ENCODE data around the gene GARS1. TPM values are rescaled to one million over a fixed set of nuclear protein-coding genes. Genes with fewer than 3 reads are reported as not detected.

The GARS1 gene
- polyA plus RNA-seq, 1 donor from 2014 or later: 99.1 TPM

GRCh38 chr7:30572212-30572841 lies 22.4 kb upstream of the GARS1 start:
- Histone ChIP-seq H3K27me3 (ENCODE audit: insufficient read depth, low read depth, low read length) (no peaks in the 10 kb centered on the region), H4K20me1 (ENCODE audit: insufficient read depth) (no peaks in the 10 kb centered on the region), H3K79me2 (replicated peaks; ENCODE audit: insufficient read depth, low read length) (no peaks in the 10 kb centered on the region), H2AFZ (ENCODE audit: low read depth, low read length) (no peak overlapping the region), H3K9me2 (ENCODE audit: insufficient read depth, low read length) (no peaks in the 10 kb centered on the region), H3K4me3 (ENCODE audit: low read length) (no peak overlapping the region), H3K27ac (ENCODE audit: low read length) (no peak overlapping the region), H3F3A (ENCODE audit: insufficient read depth, low read length, poor library complexity, severe bottlenecking) (no peaks in the 10 kb centered on the region), H3K4me2 (ENCODE audit: low read length) (no peak overlapping the region), H3K9me3 (ENCODE audit: low read length) (no peaks in the 10 kb centered on the region), H3K9ac (ENCODE audit: low read length) (no peak overlapping the region), H3K36me3 (ENCODE audit: insufficient read depth, low read length) (peaks cover 9% of the 10 kb centered on the region)
- no peak for TF ChIP-seq EP300 (conservative IDR thresholded peaks at IDR 0.05; ENCODE audit: poor library complexity, severe bottlenecking)
- TF ChIP-seq MXI1 (conservative IDR thresholded peaks at IDR 0.05; ENCODE audit: poor library complexity, severe bottlenecking): no peak
- no peak for TF ChIP-seq REST (IDR thresholded peaks at IDR 0.05; ENCODE audit: borderline replicate concordance)
- TF ChIP-seq SMC3 (conservative IDR thresholded peaks at IDR 0.05; ENCODE audit: poor library complexity): no peak
- TF ChIP-seq EZH2 (IDR thresholded peaks at IDR 0.05; ENCODE audit: borderline replicate concordance, insufficient read depth, low read length, poor library complexity, severe bottlenecking): no peak
- TF ChIP-seq TAF1 (IDR thresholded peaks at IDR 0.05; ENCODE audit: low read depth): no peak
- TF ChIP-seq CTCF (IDR thresholded peaks at IDR 0.05; ENCODE audit: poor library complexity, severe bottlenecking): no peak
- TF ChIP-seq POLR2AphosphoS5 (IDR thresholded peaks at IDR 0.05): no peak
- TF ChIP-seq RAD21 (conservative IDR thresholded peaks at IDR 0.05): no peak

GRCh38 chr7:30575910-30576309 lies 18.8 kb upstream of the GARS1 start:
- Histone ChIP-seq H2AFZ (ENCODE audit: low read depth, low read length) (no peak overlapping the region), H3K79me2 (replicated peaks; ENCODE audit: insufficient read depth, low read length) (no peaks in the 10 kb centered on the region), H3K9me2 (ENCODE audit: insufficient read depth, low read length) (no peaks in the 10 kb centered on the region), H3K36me3 (ENCODE audit: insufficient read depth, low read length) (peaks cover 9% of the 10 kb centered on the region), H3K9me3 (ENCODE audit: low read length) (no peaks in the 10 kb centered on the region), H3F3A (ENCODE audit: insufficient read depth, low read length, poor library complexity, severe bottlenecking) (no peaks in the 10 kb centered on the region), H3K9ac (ENCODE audit: low read length) (no peak overlapping the region), H4K20me1 (ENCODE audit: insufficient read depth) (no peaks in the 10 kb centered on the region), H3K27ac (ENCODE audit: low read length) (no peak overlapping the region), H3K4me2 (ENCODE audit: low read length) (no peak overlapping the region), H3K27me3 (ENCODE audit: insufficient read depth, low read depth, low read length) (no peaks in the 10 kb centered on the region), H3K4me3 (ENCODE audit: low read length) (no peak overlapping the region)
- TF ChIP-seq EZH2 (IDR thresholded peaks at IDR 0.05; ENCODE audit: borderline replicate concordance, insufficient read depth, low read length, poor library complexity, severe bottlenecking): no peak
